ENCODE results near the gene DZIP3. TPM values are rescaled to one million over a fixed set of nuclear protein-coding genes. Genes with fewer than 3 reads are reported as not detected.

DZIP3 gene
- total RNA-seq, 3 donors from 2014 or later: 6.2 to 10.8 (median 9.8) TPM

GRCh38 chr3:108595321-108595720, 5.8 kb downstream of the DZIP3 start:
- DNase-seq (ENCODE audit: low spot score in 2 of 2): no peak
- intact Hi-C loops (cut with DNase I; ENCODE audit: low total_unique reads): no loop called here

DNA sequence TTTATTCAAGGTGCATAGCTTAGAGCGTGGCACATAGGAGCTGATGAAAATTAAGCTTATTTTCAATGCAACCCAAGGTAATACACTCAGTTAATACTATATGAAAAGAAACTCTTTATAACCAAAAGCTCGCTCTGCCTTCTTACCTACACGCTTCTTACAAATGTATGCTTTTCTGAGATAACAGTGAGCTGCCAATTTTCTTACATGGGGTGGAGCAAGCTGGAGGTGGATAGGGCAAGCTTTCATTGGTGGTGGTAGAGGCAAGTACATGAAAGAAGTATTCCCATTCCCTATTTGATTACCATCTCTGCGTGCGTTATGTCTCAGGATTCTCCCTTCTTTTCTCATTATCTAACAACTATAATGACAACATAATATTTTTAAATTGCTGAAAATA, 8.9 kb downstream of the DZIP3 start:
- no peak for TF ChIP-seq POLR2AphosphoS5 (IDR thresholded peaks at IDR 0.05)
- TF ChIP-seq, protein P1, sequence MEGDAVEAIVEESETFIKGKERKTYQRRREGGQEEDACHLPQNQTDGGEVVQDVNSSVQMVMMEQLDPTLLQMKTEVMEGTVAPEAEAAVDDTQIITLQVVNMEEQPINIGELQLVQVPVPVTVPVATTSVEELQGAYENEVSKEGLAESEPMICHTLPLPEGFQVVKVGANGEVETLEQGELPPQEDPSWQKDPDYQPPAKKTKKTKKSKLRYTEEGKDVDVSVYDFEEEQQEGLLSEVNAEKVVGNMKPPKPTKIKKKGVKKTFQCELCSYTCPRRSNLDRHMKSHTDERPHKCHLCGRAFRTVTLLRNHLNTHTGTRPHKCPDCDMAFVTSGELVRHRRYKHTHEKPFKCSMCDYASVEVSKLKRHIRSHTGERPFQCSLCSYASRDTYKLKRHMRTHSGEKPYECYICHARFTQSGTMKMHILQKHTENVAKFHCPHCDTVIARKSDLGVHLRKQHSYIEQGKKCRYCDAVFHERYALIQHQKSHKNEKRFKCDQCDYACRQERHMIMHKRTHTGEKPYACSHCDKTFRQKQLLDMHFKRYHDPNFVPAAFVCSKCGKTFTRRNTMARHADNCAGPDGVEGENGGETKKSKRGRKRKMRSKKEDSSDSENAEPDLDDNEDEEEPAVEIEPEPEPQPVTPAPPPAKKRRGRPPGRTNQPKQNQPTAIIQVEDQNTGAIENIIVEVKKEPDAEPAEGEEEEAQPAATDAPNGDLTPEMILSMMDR (IDR thresholded peaks at IDR 0.05): no peak
- TF ChIP-seq POLR2A (IDR thresholded peaks at IDR 0.05): no peak
- no peaks in the 10 kb centered on the region for H3K27me3 ChIP-seq

More at GRCh38 chr3:108595321-108595720, 5.8 kb downstream of the DZIP3 start:
- TF ChIP-seq POLR2A (IDR thresholded peaks at IDR 0.05): no peak
- H3K27me3 ChIP-seq: no peaks in the 10 kb centered on the region
- no peaks in the 10 kb centered on the region for H3K4me1 ChIP-seq
- no peak overlapping the region for H3K4me3 ChIP-seq
- no peaks in the 10 kb centered on the region for H3K36me3 ChIP-seq
- no peaks in the 10 kb centered on the region for H3K9me3 ChIP-seq
- H3K27ac ChIP-seq: no peak overlapping the region

GRCh38 chr3:108599677-108600409, 10.3 kb downstream of the DZIP3 start:
- Histone ChIP-seq H3K27ac (no peak overlapping the region), H3K9me3 (no peaks in the 10 kb centered on the region), H3K4me3 (no peak overlapping the region), H3K4me1 (no peaks in the 10 kb centered on the region), H3K36me3 (no peaks in the 10 kb centered on the region), H3K27me3 (no peaks in the 10 kb centered on the region)
- no peak for DNase-seq (ENCODE audit: low spot score in 2 of 2)
- TF ChIP-seq POLR2A (IDR thresholded peaks at IDR 0.05): no peak
- TF ChIP-seq, protein P1 (IDR thresholded peaks at IDR 0.05): no peak
- no peak for TF ChIP-seq POLR2AphosphoS5 (IDR thresholded peaks at IDR 0.05)
- intact Hi-C loops (cut with DNase I; ENCODE audit: low total_unique reads): no loop called here

More for the DNA sequence above, 8.9 kb downstream of the DZIP3 start:
- Histone ChIP-seq H3K9me3 (no peaks in the 10 kb centered on the region), H3K4me1 (no peaks in the 10 kb centered on the region), H3K36me3 (no peaks in the 10 kb centered on the region), H3K27ac (no peak overlapping the region), H3K4me3 (no peak overlapping the region)
- DNase-seq (ENCODE audit: low spot score in 2 of 2): no peak
- intact Hi-C loops (cut with DNase I; ENCODE audit: low total_unique reads): no loop called here

- no peaks in the 10 kb centered on the region for H3K36me3 ChIP-seq
- H3K9me3 ChIP-seq: no peaks in the 10 kb centered on the region
- no peaks in the 10 kb centered on the region for H3K27me3 ChIP-seq
- H3K4me1 ChIP-seq: no peaks in the 10 kb centered on the region
- intact Hi-C loops (cut with DNase I; ENCODE audit: low total_unique reads): no loop called here
- no peak overlapping the region for H3K4me3 ChIP-seq
- no peak for DNase-seq (ENCODE audit: low spot score in 2 of 2)
- TF ChIP-seq POLR2A (IDR thresholded peaks at IDR 0.05): no peak
- no peak for TF ChIP-seq POLR2AphosphoS5 (IDR thresholded peaks at IDR 0.05)
- TF ChIP-seq, protein P1 (IDR thresholded peaks at IDR 0.05): no peak
- no peak overlapping the region for H3K27ac ChIP-seq
Observed at GRCh38 chr3:108602249-108602934, 12.9 kb downstream of the DZIP3 start.

- no peak overlapping the region for H3K27ac ChIP-seq
- H3K4me3 ChIP-seq: no peak overlapping the region
- no peak for TF ChIP-seq POLR2AphosphoS5 (IDR thresholded peaks at IDR 0.05)
- TF ChIP-seq, protein P1 (IDR thresholded peaks at IDR 0.05): no peak
- DNase-seq (ENCODE audit: low spot score in 2 of 2): no peak
- H3K27me3 ChIP-seq: no peaks in the 10 kb centered on the region
- intact Hi-C loops (cut with DNase I; ENCODE audit: low total_unique reads): no loop called here
- H3K9me3 ChIP-seq: no peaks in the 10 kb centered on the region
- H3K36me3 ChIP-seq: no peaks in the 10 kb centered on the region
- no peaks in the 10 kb centered on the region for H3K4me1 ChIP-seq
Observed at GRCh38 chr3:108602935-108603294, 13.4 kb downstream of the DZIP3 start.

Measured in breast epithelium (tissue), 4 donors.